ENCODE data around the gene ZSCAN5C. TPM values are rescaled to one million over a fixed set of nuclear protein-coding genes. Genes with fewer than 3 reads are reported as not detected.

Gene ZSCAN5C, protein sequence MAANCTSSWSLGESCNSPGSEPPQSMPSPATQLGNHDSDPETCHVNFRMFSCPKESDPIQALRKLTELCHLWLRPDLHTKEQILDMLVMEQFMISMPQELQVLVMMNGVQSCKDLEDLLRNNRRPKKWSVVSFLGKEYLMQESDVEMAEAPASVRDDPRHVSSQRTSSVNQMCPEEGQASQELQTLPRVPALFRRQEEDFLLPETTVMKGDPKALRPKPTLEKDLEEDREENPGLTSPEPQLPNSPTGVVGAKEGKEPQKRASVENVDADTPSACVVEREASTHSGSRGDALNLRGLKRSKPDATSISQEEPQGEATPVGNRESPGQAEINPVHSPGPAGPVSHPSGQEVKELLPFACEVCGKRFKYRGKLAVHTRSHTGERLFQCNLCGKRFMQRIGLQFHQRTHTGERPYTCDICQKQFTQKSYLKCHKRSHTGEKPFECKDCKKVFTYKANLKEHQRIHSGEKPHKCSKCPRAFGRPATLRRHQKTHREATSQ
- not detected for total RNA-seq
- not detected for polyA plus RNA-seq
- long read RNA-seq, donor 1 = 0 reads
- long read RNA-seq, donor 2 = 0 reads

DNA sequence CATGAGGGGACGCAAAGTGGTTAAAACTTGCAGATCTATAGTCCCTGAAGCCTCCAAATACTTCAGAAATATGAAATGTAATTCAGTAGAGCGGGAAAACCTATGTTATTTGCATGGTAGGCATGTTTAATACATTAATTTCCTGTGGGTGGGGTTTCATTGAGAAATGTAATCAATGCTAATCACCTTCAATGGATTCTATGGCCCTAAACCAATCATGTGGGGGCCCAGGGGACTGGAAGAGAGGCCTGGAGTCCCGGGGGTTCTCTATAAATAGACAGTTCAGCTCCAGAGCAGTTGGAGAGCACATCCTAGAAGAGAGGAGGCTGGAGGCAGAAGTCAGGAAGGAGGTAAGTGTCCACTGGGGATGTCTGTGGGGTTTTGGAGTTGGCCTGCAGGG is at the start of gene ZSCAN5C:
Gene ZSCAN5C, plus strand, starts transcription at position 301 of the 400 bp plus-strand sequence. CDS start 3,641 bp downstream, outside the sequence.
- no peak within 1 kb of the TSS for H3K4me3 ChIP-seq (ENCODE audit: low read length in 2 of 2)
- WGBS, 2 donors = 55 to 58% methylated on average over 3 of the region's 3 CpGs
- DNase-seq (no peak), ATAC-seq (ENCODE audit: low FRiP score) (no peak)
- H3K4me1 ChIP-seq (ENCODE audit: control insufficient read depth in 1 of 2, insufficient read depth in 2 of 2, low read length in 2 of 2) = no peaks in the 10 kb centered on the region
- H3K36me3 ChIP-seq (ENCODE audit: control insufficient read depth in 1 of 2, insufficient read depth in 2 of 2, low read length in 1 of 2) = no peaks in the 10 kb centered on the region
- no peaks in the 10 kb centered on the region for H3K9me3 ChIP-seq (ENCODE audit: control insufficient read depth, low read length)
- no peak within 1 kb of the TSS for H3K27ac ChIP-seq (ENCODE audit: low read depth in 1 of 2, low read length in 2 of 2)
- intact Hi-C loops (cut with DNase I) = no loop called here
- no peaks in the 10 kb centered on the region for H3K27me3 ChIP-seq (ENCODE audit: control insufficient read depth in 1 of 2, insufficient read depth in 2 of 2, low read length in 1 of 2)

DNA sequence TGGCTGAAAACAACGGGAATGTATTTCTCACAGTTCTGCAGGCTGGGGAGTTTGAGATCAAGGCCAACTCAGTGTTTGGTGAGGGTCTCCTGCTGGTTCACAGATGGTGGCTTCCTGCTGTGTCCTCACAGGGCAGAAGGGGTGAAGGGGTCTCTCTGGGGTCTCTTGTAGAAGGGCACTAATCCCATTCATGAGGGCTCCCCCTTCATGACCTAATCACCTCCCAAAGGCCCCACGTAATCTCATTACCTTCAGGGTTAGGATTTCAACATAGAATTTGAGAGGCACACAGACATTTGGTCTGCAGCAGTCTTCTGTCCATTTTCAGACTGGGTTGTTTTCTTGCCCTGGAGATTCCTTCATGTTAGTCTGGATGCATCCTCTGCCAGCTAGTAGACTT is 49.4 kb upstream of the ZSCAN5C start:
- Histone ChIP-seq H3K27ac (ENCODE audit: low read depth in 1 of 2, low read length in 2 of 2) (no peak overlapping the region), H3K9me3 (ENCODE audit: control insufficient read depth, low read length) (no peaks in the 10 kb centered on the region), H3K36me3 (ENCODE audit: control insufficient read depth in 1 of 2, insufficient read depth in 2 of 2, low read length in 1 of 2) (peaks cover 0 to 2% of the 10 kb centered on the region in 2 donors), H3K4me1 (ENCODE audit: control insufficient read depth in 1 of 2, insufficient read depth in 2 of 2, low read length in 2 of 2) (no peaks in the 10 kb centered on the region), H3K4me3 (ENCODE audit: low read length in 2 of 2) (no peak overlapping the region), H3K27me3 (ENCODE audit: control insufficient read depth in 1 of 2, insufficient read depth in 2 of 2, low read length in 1 of 2) (no peaks in the 10 kb centered on the region)
- 81 to 84% methylated on average over 2 of the region's 2 CpGs for WGBS, 2 donors
- no peak for DNase-seq
- intact Hi-C loops (cut with DNase I) = no loop called here
- ATAC-seq (ENCODE audit: low FRiP score) = no peak

DNA sequence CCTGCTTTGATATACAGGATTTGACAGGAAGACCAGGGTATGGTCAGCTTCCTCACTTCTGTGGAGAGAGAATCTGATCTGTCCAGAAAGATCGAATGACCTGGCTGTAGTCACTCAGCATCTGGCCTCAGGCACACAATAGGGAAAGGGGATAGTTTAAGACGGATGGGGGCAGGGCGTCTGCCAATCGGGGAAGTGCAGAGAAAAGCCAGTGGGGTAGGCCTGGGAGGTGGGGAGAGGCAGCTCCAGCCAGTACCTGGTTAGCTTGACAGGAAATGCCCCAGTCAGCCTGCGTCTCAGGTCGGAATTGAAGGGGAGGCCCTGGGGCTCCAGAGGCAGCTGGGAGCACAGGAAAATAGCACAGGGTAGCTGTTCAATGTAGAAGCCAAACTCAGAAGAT is 48.6 kb upstream of the ZSCAN5C start:
- ATAC-seq (ENCODE audit: low FRiP score) = no peak

DNA sequence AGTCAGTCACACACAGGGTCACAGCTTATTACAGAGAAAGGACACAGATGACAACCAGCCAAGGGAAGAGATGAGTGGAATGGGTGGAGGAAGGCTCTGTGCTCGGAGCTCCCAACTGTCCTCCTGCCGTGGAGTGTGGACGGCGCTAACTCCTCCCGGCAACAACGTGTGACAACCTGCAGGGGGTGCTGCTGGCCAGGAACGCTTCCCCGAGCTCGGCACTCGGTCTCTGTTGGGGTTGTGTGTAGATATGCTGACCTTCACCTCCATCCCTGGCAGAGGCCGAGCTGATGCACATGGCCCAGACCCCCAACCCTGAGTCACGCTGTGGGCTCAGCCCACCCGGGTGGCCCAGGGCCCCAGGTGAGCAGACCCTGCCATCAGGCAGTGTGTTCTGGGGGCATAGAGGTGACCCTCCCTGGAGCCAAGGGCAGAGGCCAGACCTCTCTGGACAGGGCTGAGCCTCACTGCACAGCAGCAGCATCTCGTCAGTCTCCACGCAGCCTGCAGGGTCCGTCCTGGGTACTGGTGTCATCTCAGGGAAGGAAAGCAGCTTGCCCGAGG is 46.9 kb upstream of the ZSCAN5C start:
- no peak for ATAC-seq (ENCODE audit: low FRiP score)
- Histone ChIP-seq H3K36me3 (ENCODE audit: control insufficient read depth in 1 of 2, insufficient read depth in 2 of 2, low read length in 1 of 2) (peaks cover 0 to 2% of the 10 kb centered on the region in 2 donors), H3K27me3 (ENCODE audit: control insufficient read depth in 1 of 2, insufficient read depth in 2 of 2, low read length in 1 of 2) (no peaks in the 10 kb centered on the region), H3K4me1 (ENCODE audit: control insufficient read depth in 1 of 2, insufficient read depth in 2 of 2, low read length in 2 of 2) (no peaks in the 10 kb centered on the region), H3K27ac (ENCODE audit: low read depth in 1 of 2, low read length in 2 of 2) (no peak overlapping the region), H3K4me3 (ENCODE audit: low read length in 2 of 2) (no peak overlapping the region), H3K9me3 (ENCODE audit: control insufficient read depth, low read length) (no peaks in the 10 kb centered on the region)
- 60 to 64% methylated on average over 17 of the region's 17 CpGs for WGBS, 2 donors
- intact Hi-C loops (cut with DNase I) = no loop called here
- DNase-seq = no peak

More for the DNA sequence above, 48.6 kb upstream of the ZSCAN5C start:
- 57 to 59% methylated on average over 6 of the region's 6 CpGs for WGBS, 2 donors
- H3K9me3 ChIP-seq (ENCODE audit: control insufficient read depth, low read length) = no peaks in the 10 kb centered on the region
- H3K27ac ChIP-seq (ENCODE audit: low read depth in 1 of 2, low read length in 2 of 2) = no peak overlapping the region
- H3K36me3 ChIP-seq (ENCODE audit: control insufficient read depth in 1 of 2, insufficient read depth in 2 of 2, low read length in 1 of 2) = no peaks in the 10 kb centered on the region
- no peaks in the 10 kb centered on the region for H3K27me3 ChIP-seq (ENCODE audit: control insufficient read depth in 1 of 2, insufficient read depth in 2 of 2, low read length in 1 of 2)
- H3K4me1 ChIP-seq (ENCODE audit: control insufficient read depth in 1 of 2, insufficient read depth in 2 of 2, low read length in 2 of 2) = no peaks in the 10 kb centered on the region
- no peak for DNase-seq
- H3K4me3 ChIP-seq (ENCODE audit: low read length in 2 of 2) = no peak overlapping the region
- intact Hi-C loops (cut with DNase I) = no loop called here

DNA sequence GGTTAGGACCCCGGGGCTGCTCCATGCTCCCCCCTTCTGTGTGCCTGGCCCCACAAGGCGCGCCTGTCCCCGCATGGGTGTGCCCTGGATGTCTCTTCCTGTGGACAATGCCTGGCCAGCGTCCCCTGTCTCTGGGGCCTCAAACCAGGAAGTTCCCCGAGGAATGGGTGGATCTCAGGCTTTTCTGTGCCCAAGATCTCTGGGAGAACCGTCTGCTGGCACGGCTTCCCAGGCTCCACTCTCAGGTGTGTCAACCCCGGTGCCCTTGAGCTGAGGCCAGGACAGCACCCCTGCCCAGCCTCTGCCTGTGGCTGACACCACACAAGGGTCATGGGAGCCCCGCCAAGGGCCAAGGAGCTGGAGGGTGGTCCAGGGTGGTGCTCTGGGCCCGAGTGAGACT is 45.3 kb upstream of the ZSCAN5C start:
- Histone ChIP-seq H3K27ac (ENCODE audit: low read depth in 1 of 2, low read length in 2 of 2) (no peak overlapping the region), H3K9me3 (ENCODE audit: control insufficient read depth, low read length) (no peaks in the 10 kb centered on the region), H3K4me3 (ENCODE audit: low read length in 2 of 2) (no peak overlapping the region), H3K27me3 (ENCODE audit: control insufficient read depth in 1 of 2, insufficient read depth in 2 of 2, low read length in 1 of 2) (no peaks in the 10 kb centered on the region), H3K36me3 (ENCODE audit: control insufficient read depth in 1 of 2, insufficient read depth in 2 of 2, low read length in 1 of 2) (peaks cover 0 to 2% of the 10 kb centered on the region in 2 donors), H3K4me1 (ENCODE audit: control insufficient read depth in 1 of 2, insufficient read depth in 2 of 2, low read length in 2 of 2) (no peaks in the 10 kb centered on the region)
- no peak for ATAC-seq (ENCODE audit: low FRiP score)
- intact Hi-C loops (cut with DNase I) = no loop called here
- 83 to 89% methylated on average over 11 of the region's 11 CpGs for WGBS, 2 donors
- DNase-seq = no peak

DNA sequence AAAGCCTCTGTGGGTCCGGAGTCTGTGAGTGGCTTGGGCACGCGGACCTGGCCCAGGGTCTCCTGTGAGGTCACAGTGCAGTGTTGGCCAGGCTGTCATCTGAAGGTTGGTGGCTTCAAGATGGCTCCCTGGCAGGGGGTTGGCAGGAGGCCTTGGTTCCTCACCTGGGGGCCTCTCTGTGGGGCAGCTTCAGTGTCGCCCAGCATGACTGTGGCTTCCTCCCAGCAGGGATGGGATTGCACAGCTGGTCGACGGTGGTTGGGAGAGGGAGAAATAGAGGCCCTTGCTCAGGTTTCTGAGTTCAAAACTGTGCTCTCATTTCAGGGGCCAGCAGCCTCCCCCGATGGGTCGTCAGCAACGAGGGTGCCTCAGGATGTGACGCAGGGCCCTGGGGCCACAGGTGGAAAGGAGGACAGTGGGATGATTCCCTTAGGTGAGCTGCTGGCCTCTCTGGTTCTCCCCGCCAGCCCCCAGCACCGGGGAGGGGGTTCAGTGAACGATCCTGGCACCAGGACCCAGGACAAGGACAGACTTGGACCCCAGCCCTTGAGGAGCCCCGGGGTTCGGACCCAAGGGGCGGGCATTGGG is 43.8 kb upstream of the ZSCAN5C start:
- intact Hi-C loops (cut with DNase I) = no loop called here
- H3K4me3 ChIP-seq (ENCODE audit: low read length in 2 of 2) = no peak overlapping the region
- H3K36me3 ChIP-seq (ENCODE audit: control insufficient read depth in 1 of 2, insufficient read depth in 2 of 2, low read length in 1 of 2) = peaks cover 0 to 2% of the 10 kb centered on the region in 2 donors
- DNase-seq = no peak
- no peak for ATAC-seq (ENCODE audit: low FRiP score)
- no peaks in the 10 kb centered on the region for H3K27me3 ChIP-seq (ENCODE audit: control insufficient read depth in 1 of 2, insufficient read depth in 2 of 2, low read length in 1 of 2)
- H3K9me3 ChIP-seq (ENCODE audit: control insufficient read depth, low read length) = no peaks in the 10 kb centered on the region
- WGBS, 2 donors = 95 to 96% methylated on average over 16 of the region's 16 CpGs
- H3K4me1 ChIP-seq (ENCODE audit: control insufficient read depth in 1 of 2, insufficient read depth in 2 of 2, low read length in 2 of 2) = no peaks in the 10 kb centered on the region
- H3K27ac ChIP-seq (ENCODE audit: low read depth in 1 of 2, low read length in 2 of 2) = no peak overlapping the region

DNA sequence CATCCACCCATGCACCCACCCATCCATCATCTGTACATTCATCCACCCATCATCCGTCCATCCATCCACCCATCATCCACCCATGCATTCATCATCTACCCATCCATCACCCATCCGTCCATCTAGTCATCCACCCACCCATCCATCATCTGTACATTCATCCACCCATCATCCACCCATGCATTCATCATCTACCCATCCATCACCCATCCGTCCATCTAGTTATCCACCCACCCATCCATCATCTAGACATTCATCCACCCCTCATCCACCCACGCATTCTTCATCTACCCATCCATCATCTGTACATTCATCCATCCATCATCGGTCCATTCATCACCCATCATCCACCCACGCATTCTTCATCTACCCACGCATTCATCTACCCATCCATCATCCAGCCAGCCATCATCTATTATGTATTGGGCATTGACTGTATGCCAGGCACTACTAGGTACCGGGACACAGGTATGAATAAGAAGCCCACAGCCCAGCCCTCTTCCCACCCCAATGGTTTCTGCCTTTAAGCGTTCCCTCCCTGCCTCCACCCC is 43.0 kb upstream of the ZSCAN5C start:
- H3K36me3 ChIP-seq (ENCODE audit: control insufficient read depth in 1 of 2, insufficient read depth in 2 of 2, low read length in 1 of 2) = peaks cover 0 to 2% of the 10 kb centered on the region in 2 donors
- 78 to 88% methylated on average over 9 of the region's 9 CpGs for WGBS, 2 donors
- ATAC-seq (ENCODE audit: low FRiP score) (no peak), DNase-seq (no peak)
- no peaks in the 10 kb centered on the region for H3K4me1 ChIP-seq (ENCODE audit: control insufficient read depth in 1 of 2, insufficient read depth in 2 of 2, low read length in 2 of 2)
- H3K27ac ChIP-seq (ENCODE audit: low read depth in 1 of 2, low read length in 2 of 2) = no peak overlapping the region
- H3K4me3 ChIP-seq (ENCODE audit: low read length in 2 of 2) = no peak overlapping the region
- no peaks in the 10 kb centered on the region for H3K27me3 ChIP-seq (ENCODE audit: control insufficient read depth in 1 of 2, insufficient read depth in 2 of 2, low read length in 1 of 2)
- intact Hi-C loops (cut with DNase I) = no loop called here
- no peaks in the 10 kb centered on the region for H3K9me3 ChIP-seq (ENCODE audit: control insufficient read depth, low read length)

DNA sequence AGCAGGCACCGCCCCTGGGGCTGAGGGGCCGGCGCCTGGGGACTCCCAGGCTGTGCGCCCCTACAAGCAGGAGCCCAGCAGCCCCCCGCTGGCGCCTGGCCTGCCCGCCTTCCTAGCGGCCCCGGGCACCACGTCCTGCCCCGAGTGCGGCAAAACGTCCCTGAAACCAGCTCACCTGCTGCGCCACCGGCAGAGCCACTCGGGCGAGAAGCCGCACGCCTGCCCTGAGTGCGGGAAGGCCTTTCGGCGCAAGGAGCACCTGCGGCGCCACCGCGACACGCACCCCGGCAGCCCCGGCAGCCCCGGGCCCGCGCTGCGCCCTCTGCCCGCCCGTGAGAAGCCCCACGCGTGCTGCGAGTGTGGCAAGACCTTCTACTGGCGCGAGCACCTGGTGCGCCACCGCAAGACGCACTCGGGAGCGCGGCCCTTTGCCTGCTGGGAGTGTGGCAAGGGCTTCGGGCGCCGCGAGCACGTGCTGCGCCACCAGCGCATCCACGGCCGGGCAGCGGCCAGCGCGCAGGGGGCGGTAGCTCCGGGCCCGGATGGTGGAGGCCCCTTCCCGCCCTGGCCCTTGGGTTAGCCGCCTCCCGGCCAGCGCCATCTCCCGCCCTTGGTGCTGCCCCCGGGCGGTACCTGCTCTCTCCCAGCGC is 42.3 kb upstream of the ZSCAN5C start:
- no peaks in the 10 kb centered on the region for H3K27me3 ChIP-seq (ENCODE audit: control insufficient read depth in 1 of 2, insufficient read depth in 2 of 2, low read length in 1 of 2)
- no peaks in the 10 kb centered on the region for H3K4me1 ChIP-seq (ENCODE audit: control insufficient read depth in 1 of 2, insufficient read depth in 2 of 2, low read length in 2 of 2)
- no peak overlapping the region for H3K27ac ChIP-seq (ENCODE audit: low read depth in 1 of 2, low read length in 2 of 2)
- no peak overlapping the region for H3K4me3 ChIP-seq (ENCODE audit: low read length in 2 of 2)
- intact Hi-C loops (cut with DNase I) = no loop called here
- DNase-seq = no peak
- 96 to 97% methylated on average over 65 to 69 of the region's 69 CpGs for WGBS, 2 donors
- ATAC-seq (ENCODE audit: low FRiP score) = no peak
- H3K36me3 ChIP-seq (ENCODE audit: control insufficient read depth in 1 of 2, insufficient read depth in 2 of 2, low read length in 1 of 2) = peaks cover 0 to 2% of the 10 kb centered on the region in 2 donors
- H3K9me3 ChIP-seq (ENCODE audit: control insufficient read depth, low read length) = no peaks in the 10 kb centered on the region
